Suprapubic skin (tissue), 4 donors: ENCODE data around the gene PLIN3. TPM values are rescaled to one million over a fixed set of nuclear protein-coding genes. Genes with fewer than 3 reads are reported as not detected.

Experiments
- DNase-seq, 2 donors: peaks; one replicate each; pipeline ENCODE4 v3.0.0-alpha.2; 2019; ENCODE audit warnings: low spot score in 2 of 2
- H3K27ac ChIP-seq: fragments of 200-600 bp; sonication (generic); one replicate; pipeline ENCODE4 v1.5.1; 2019
- H3K27me3 ChIP-seq: fragments of 200-600 bp; sonication (generic); one replicate; pipeline ENCODE4 v1.5.1; 2019
- H3K36me3 ChIP-seq: fragments of 200-600 bp; sonication (generic); one replicate; pipeline ENCODE4 v1.5.1; 2019
- H3K4me1 ChIP-seq: fragments of 200-600 bp; sonication (generic); one replicate; pipeline ENCODE4 v1.5.1; 2019
- H3K4me3 ChIP-seq: fragments of 200-600 bp; sonication (generic); one replicate; pipeline ENCODE4 v1.5.1; 2019; ENCODE audit warnings: mild to moderate bottlenecking
- H3K9me3 ChIP-seq: fragments of 200-600 bp; sonication (generic); one replicate; pipeline ENCODE4 v1.5.1; 2019
- EP300 ChIP-seq: sonication (generic); formaldehyde crosslinking; IDR thresholded peaks from one replicate; pipeline ENCODE4 v1.6.1; 2017; ENCODE audit warnings: antibody characterized with exemption
- POLR2A ChIP-seq, 2 donors: fragments of 450-650 bp; IDR thresholded peaks; one replicate each; pipeline ENCODE4 v1.6.1; 2017; ENCODE audit warnings: antibody characterized with exemption in 2 of 2, mild to moderate bottlenecking in 2 of 2, moderate library complexity in 2 of 2
- POLR2AphosphoS5 ChIP-seq, 3 donors: sonication (generic); formaldehyde crosslinking; IDR thresholded peaks; one replicate each; pipeline ENCODE4 v1.6.1; 2017; ENCODE audit warnings: antibody characterized with exemption in 3 of 3
- WGBS: methylation state at CpG from one replicate; pipeline ENCODE4 v1.1.5; 2018; 5-methylcytosine and 5-hydroxymethylcytosine counted together
- total RNA-seq, 4 donors: library from RNA; depleted of rRNA; stranded (reverse); fragments of >200 nt; gene quantifications; one replicate each; pipeline ENCODE4 v1.1.0, GENCODE V29; 2016
- TF ChIP-seq, protein P1 (sequence below), 2 donors: fragments of 200-600 bp in 1 of 2; fragments of 450-650 bp in 1 of 2; sonication (generic) in 1 of 2; IDR thresholded peaks; one replicate each; pipeline ENCODE4 v1.5.1; 2016 to 2019; ENCODE audit warnings: antibody characterized with exemption in 2 of 2, mild to moderate bottlenecking in 1 of 2, moderate library complexity in 1 of 2

Gene PLIN3
- total RNA-seq, 4 donors from 2014 or later: 52.4 to 74.9 (median 65.5) TPM

DNA sequence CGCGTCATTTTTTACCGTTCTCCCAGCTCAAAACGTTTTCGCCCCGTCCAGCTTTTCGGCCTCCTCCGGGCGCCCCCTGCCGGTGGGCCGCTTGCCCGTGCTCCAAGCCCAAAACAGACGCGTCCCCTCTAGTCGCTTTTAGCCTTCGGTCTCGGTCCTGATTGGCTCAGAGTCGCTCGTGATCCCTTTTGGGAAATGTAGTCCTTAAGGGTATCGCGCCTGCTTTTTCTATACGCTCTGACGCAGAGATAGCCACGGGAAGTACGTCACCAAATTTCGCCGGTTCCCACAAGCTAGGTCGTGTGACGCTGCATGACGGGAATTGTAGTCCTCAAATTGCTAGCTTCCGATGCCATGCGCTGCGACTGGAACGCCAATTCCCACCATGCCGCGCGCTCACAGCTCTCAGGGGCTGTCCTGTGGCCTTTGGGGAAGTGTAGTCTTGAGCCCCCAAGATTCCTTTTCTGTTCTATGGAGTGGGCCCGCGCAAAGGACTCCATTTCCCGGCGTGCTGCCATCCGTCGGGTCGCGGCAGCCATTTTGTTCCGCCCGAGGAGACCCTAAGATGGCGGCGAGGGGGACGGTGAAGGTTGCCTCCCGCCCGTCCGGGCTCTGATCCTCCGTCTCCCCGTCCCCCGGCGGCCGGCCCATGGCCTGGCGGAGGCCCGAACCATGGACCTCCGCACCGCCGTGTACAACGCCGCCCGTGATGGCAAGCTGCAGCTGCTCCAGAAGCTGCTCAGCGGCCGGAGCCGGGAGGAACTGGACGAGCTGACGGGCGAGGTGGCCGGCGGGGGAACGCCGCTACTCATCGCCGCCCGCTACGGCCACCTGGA is 76.1 kb downstream of the PLIN3 start, which contains the start of gene FEM1A:
TSS of gene FEM1A (plus strand) at position 552 of the 836 bp plus-strand sequence. CDS start at position 673, 121 bp downstream.
- peak; percentile 99 to 100 for DNase-seq
- no peaks in the 10 kb centered on the region for H3K9me3 ChIP-seq
- no peaks in the 10 kb centered on the region for H3K27me3 ChIP-seq
- peak in 2 of 3 donors; percentile 28 to 96 for TF ChIP-seq POLR2AphosphoS5 (IDR thresholded peaks at IDR 0.05)
- TF ChIP-seq, protein P1, sequence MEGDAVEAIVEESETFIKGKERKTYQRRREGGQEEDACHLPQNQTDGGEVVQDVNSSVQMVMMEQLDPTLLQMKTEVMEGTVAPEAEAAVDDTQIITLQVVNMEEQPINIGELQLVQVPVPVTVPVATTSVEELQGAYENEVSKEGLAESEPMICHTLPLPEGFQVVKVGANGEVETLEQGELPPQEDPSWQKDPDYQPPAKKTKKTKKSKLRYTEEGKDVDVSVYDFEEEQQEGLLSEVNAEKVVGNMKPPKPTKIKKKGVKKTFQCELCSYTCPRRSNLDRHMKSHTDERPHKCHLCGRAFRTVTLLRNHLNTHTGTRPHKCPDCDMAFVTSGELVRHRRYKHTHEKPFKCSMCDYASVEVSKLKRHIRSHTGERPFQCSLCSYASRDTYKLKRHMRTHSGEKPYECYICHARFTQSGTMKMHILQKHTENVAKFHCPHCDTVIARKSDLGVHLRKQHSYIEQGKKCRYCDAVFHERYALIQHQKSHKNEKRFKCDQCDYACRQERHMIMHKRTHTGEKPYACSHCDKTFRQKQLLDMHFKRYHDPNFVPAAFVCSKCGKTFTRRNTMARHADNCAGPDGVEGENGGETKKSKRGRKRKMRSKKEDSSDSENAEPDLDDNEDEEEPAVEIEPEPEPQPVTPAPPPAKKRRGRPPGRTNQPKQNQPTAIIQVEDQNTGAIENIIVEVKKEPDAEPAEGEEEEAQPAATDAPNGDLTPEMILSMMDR (IDR thresholded peaks at IDR 0.05): peak; percentile 98 to 99
- TF ChIP-seq EP300: no peak
- TF ChIP-seq POLR2A (IDR thresholded peaks at IDR 0.05): peak in 1 of 2 donors; percentile 70
- peak within 1 kb of the TSS; percentile 93 for H3K27ac ChIP-seq
- 1% methylated on average over 47 of the region's 80 CpGs for WGBS
- H3K4me1 ChIP-seq: peaks cover 43% of the 10 kb centered on the region
- H3K4me3 ChIP-seq: peak within 1 kb of the TSS; percentile 95
- H3K36me3 ChIP-seq: peaks cover 25% of the 10 kb centered on the region

Other genes with a start within 250 kb of the PLIN3 start
- gene TNFAIP8L1, start 228.2 kb downstream of the PLIN3 start, total RNA-seq: 1 to 10 TPM; 4.8 to 8.3 (median 7.0) TPM
- 10 to 100 TPM; 17.5 to 43.6 (median 28.3) TPM for gene MYDGF, start 197.3 kb downstream of the PLIN3 start, total RNA-seq
- 100 to 1,000 TPM in 2 of 4 donors, 10 to 100 TPM in 2; 51.2 to 126 (median 84.1) TPM for gene DPP9, start 143.8 kb downstream of the PLIN3 start, total RNA-seq
- gene FEM1A, start 75.9 kb downstream of the PLIN3 start, total RNA-seq: 10 to 100 TPM; 29.6 to 51.8 (median 41.1) TPM
- gene TICAM1, start 36.0 kb downstream of the PLIN3 start, total RNA-seq: 10 to 100 TPM; 16.5 to 28.3 (median 20.3) TPM
- gene ARRDC5, start 35.2 kb upstream of the PLIN3 start, total RNA-seq: under 1 TPM in 1 of 4 donors, not detected in 3; 0.48 TPM
- 1 to 10 TPM in 3 of 4 donors, under 1 TPM in 1; 0.40 to 3.7 (median 2.8) TPM for gene UHRF1, start 41.8 kb upstream of the PLIN3 start, total RNA-seq
- 10 to 100 TPM; 34.2 to 82.7 (median 48.7) TPM for gene KDM4B, start 101.4 kb upstream of the PLIN3 start, total RNA-seq